ENCODE measurements around the gene BCL2. TPM values are rescaled to one million over a fixed set of nuclear protein-coding genes. Genes with fewer than 3 reads are reported as not detected.

The BCL2 gene
- total and polyA plus RNA-seq, 9 of the 15 experiments (the other 6 are each of a cell fraction or from before 2014, with no cell fraction given), result 0.10 to 1.1 (median 0.65) TPM

GRCh38 chr18:63126134-63127069, 193.2 kb downstream of the BCL2 start (continued):
- TF ChIP-seq, protein P1, sequence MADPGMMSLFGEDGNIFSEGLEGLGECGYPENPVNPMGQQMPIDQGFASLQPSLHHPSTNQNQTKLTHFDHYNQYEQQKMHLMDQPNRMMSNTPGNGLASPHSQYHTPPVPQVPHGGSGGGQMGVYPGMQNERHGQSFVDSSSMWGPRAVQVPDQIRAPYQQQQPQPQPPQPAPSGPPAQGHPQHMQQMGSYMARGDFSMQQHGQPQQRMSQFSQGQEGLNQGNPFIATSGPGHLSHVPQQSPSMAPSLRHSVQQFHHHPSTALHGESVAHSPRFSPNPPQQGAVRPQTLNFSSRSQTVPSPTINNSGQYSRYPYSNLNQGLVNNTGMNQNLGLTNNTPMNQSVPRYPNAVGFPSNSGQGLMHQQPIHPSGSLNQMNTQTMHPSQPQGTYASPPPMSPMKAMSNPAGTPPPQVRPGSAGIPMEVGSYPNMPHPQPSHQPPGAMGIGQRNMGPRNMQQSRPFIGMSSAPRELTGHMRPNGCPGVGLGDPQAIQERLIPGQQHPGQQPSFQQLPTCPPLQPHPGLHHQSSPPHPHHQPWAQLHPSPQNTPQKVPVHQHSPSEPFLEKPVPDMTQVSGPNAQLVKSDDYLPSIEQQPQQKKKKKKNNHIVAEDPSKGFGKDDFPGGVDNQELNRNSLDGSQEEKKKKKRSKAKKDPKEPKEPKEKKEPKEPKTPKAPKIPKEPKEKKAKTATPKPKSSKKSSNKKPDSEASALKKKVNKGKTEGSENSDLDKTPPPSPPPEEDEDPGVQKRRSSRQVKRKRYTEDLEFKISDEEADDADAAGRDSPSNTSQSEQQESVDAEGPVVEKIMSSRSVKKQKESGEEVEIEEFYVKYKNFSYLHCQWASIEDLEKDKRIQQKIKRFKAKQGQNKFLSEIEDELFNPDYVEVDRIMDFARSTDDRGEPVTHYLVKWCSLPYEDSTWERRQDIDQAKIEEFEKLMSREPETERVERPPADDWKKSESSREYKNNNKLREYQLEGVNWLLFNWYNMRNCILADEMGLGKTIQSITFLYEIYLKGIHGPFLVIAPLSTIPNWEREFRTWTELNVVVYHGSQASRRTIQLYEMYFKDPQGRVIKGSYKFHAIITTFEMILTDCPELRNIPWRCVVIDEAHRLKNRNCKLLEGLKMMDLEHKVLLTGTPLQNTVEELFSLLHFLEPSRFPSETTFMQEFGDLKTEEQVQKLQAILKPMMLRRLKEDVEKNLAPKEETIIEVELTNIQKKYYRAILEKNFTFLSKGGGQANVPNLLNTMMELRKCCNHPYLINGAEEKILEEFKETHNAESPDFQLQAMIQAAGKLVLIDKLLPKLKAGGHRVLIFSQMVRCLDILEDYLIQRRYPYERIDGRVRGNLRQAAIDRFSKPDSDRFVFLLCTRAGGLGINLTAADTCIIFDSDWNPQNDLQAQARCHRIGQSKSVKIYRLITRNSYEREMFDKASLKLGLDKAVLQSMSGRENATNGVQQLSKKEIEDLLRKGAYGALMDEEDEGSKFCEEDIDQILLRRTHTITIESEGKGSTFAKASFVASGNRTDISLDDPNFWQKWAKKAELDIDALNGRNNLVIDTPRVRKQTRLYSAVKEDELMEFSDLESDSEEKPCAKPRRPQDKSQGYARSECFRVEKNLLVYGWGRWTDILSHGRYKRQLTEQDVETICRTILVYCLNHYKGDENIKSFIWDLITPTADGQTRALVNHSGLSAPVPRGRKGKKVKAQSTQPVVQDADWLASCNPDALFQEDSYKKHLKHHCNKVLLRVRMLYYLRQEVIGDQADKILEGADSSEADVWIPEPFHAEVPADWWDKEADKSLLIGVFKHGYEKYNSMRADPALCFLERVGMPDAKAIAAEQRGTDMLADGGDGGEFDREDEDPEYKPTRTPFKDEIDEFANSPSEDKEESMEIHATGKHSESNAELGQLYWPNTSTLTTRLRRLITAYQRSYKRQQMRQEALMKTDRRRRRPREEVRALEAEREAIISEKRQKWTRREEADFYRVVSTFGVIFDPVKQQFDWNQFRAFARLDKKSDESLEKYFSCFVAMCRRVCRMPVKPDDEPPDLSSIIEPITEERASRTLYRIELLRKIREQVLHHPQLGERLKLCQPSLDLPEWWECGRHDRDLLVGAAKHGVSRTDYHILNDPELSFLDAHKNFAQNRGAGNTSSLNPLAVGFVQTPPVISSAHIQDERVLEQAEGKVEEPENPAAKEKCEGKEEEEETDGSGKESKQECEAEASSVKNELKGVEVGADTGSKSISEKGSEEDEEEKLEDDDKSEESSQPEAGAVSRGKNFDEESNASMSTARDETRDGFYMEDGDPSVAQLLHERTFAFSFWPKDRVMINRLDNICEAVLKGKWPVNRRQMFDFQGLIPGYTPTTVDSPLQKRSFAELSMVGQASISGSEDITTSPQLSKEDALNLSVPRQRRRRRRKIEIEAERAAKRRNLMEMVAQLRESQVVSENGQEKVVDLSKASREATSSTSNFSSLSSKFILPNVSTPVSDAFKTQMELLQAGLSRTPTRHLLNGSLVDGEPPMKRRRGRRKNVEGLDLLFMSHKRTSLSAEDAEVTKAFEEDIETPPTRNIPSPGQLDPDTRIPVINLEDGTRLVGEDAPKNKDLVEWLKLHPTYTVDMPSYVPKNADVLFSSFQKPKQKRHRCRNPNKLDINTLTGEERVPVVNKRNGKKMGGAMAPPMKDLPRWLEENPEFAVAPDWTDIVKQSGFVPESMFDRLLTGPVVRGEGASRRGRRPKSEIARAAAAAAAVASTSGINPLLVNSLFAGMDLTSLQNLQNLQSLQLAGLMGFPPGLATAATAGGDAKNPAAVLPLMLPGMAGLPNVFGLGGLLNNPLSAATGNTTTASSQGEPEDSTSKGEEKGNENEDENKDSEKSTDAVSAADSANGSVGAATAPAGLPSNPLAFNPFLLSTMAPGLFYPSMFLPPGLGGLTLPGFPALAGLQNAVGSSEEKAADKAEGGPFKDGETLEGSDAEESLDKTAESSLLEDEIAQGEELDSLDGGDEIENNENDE (IDR thresholded peaks at IDR 0.05; ENCODE audit: low read depth, low read length), result no peak
- TF ChIP-seq PML (IDR thresholded peaks at IDR 0.05; ENCODE audit: low read length) (no peak), ZNF511 (CRISPR knock-in tag; IDR thresholded peaks at IDR 0.05) (no peak)

Data from K562 (cell line).